HL-60/S4 treated with phorbol 12-myristate 13-acetate at 8.2 ng/mL for 4 days and 3 days (cell line): ENCODE results near the gene ARIH1.

Source experiments
- in situ Hi-C: fragments of 300-500 bp; cut with MboI; formaldehyde crosslinking; loops from 2 replicates; pipeline ENCODE4 v1.15.0; 2022; ENCODE audit warnings: low sequenced_read_pairs

Gene ARIH1

DNA sequence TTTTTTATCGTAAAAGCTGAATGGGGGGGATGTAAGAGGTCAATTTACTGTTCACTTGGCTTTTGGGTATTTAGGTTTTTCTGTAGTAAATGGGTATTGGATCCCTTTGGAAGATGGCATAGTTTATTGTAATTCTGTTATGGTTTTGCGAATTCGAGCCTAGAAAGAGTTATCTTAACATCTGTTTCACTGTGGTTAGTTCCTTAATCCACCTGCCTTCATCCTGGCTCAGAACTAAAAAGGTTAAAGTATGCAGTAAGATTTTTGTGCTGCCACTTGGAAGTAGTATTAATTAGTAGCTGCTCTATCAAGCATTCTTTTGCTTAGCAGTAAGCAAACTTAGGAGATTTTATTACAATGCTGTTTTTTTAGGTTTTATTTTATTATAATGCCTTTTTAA is 62.4 kb downstream of the ARIH1 start:
- in situ Hi-C loops: no loop called here

DNA sequence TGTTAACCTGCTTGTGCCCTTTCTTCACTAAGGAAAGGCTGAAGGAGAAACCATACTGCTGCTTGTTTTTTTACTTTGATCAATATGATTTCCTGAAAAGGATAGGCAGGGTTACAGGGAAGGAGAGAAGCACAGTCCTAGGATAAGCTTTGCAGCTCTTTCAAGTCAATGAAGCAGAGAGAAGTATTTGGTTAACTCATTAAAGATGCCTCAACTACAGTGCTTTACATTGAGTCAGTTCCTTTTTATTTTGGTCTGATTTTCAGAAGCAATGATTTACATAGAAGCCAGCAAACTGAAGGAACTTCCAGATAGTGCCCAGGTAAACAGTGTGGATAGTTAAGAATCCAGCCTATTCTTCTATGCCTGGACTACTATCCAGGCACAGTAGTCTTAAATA is 64.8 kb downstream of the ARIH1 start:
- in situ Hi-C loops: no loop called here

DNA sequence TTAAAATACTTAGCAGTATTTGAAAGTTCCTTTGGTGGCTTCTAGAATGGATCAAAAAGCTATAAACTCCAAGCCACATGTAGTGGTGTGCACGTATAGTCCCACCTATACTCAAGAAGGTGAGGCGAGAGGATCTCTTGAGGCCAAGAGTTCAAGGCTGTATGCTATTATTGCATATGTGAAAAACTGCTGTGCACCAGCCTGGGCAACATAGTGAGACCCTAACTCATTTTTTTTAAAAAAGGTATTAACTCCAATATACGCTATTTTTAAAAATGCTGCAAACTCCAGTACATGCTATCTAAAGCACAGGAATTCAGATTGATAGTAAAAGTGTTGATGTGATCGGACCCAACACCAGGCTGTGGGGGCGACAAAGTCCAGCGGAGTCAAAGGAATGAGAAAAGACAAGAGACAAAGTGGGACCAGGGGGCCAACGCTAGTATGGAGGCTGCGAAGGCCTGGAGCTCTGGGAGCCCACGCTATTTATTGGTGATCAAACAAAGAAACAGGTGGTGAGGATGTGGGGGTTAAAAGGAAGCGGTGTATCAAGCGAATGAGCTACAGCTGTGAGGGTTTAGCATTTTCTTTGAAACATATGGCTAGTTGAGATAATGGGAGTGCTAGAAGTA is 66.6 kb downstream of the ARIH1 start:
- in situ Hi-C loops: no loop called here

- in situ Hi-C loops: no loop called here
These were observed 67.5 kb downstream of the ARIH1 start for GRCh38 chr15:72541674-72542073.

DNA sequence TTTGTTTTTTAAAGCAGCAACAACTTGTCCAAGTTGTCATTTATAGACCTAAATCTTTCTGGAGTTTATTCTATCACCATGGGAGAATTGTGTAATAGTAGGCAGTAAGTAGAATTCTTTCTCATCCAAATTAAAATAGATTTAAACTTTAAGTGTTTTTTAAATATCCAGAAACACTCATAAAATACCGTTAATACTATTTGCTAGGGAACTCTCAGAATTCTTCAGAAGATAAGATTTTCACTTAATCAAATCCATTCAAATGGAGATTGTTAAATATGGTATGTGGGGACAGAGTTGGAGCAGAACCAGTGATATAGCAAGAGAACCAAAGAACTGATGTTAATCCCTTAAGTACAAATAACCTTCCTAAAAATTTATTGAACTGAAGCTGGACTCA is 71.0 kb downstream of the ARIH1 start:
- in situ Hi-C loops: no loop called here

DNA sequence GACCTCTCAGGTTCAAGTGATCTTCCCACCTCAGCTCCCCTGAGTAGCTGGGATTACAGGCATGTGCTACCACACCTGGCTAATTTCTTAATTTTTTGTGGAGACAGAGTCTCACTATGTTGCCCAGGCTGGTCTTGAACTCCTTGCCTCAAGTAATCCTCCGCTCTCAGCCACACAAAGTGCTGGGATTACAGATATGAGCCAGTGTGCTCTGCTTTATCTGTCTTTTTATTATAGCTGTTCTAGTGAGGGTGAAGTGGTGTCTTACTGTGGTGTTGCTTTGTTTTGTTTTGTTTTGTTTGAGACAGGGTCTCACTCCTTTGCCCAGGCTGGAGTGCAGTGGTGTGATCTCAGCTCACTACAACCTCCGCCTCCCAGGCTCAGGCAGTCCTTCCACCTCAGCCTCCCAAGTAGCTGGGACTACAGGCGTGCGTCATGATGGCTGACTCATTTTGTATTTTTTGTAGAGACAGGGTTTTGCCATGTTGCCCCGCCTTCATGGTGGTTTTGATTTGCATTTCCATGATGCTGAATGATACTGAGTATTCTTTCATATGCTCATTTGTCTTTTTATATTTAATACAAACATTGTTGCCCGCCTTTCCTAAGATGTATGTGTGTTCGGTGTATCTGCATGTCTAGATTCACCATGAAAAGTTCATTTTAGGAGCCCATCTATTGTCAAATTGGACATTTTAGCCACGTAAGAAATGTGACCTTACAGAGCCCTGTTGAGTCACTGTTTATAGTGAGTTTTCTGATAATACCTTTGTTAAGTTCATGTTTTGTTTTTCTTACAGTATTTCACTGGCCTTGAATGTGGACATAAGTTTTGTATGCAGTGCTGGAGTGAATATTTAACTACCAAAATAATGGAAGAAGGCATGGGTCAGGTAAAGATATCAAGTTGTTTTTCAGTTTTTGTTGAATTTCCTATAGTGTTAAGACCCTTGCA is 80.6 kb downstream of the ARIH1 start:
- in situ Hi-C loops: no loop called here

DNA sequence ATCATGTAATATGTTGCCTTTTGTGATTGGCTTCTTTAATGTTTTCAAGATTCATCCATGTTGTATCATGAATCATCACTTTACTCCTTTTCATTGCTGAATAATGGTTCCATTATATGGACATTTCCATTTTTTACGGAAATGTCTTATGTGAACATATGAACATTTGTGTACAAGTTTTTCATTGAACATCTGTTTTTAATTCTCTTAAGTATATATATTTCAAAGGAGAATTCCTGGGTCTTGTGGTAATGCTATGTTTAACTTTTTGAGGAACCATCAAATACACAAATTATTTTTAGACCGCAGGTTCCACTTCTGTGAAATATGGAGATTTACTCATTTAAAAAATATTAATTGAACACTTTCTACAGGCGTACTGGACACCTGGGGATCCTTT is 85.7 kb downstream of the ARIH1 start:
- in situ Hi-C loops: no loop called here

- in situ Hi-C loops: no loop called here
These were observed 86.3 kb downstream of the ARIH1 start for GRCh38 chr15:72560458-72560857.

GRCh38 chr15:72562386-72562785 is 88.3 kb downstream of the ARIH1 start:
- in situ Hi-C loops: no loop called here

- in situ Hi-C loops: no loop called here
These were observed 88.7 kb downstream of the ARIH1 start for GRCh38 chr15:72562878-72563277.

DNA sequence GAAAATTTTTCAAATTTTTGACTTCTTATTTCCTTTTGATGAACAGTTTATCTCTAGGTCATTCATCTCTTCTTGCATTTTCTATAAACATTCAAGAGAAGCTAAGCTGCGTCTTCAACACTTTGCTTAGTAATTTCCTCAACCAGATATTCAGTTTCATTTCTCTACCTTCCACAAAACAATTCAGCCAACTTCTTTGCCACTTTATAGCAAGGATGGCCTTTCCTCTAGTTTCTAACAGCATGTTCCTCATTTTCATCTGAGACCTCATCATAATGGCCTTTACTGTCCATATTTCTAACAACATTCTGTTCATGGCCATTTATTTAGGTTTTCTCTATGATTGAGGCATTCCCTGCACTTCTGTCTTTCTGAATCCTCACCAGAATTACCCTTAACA is 90.0 kb downstream of the ARIH1 start:
- in situ Hi-C loops: no loop called here

- in situ Hi-C loops: no loop called here
These were observed 92.8 kb downstream of the ARIH1 start for GRCh38 chr15:72566973-72567372.

DNA sequence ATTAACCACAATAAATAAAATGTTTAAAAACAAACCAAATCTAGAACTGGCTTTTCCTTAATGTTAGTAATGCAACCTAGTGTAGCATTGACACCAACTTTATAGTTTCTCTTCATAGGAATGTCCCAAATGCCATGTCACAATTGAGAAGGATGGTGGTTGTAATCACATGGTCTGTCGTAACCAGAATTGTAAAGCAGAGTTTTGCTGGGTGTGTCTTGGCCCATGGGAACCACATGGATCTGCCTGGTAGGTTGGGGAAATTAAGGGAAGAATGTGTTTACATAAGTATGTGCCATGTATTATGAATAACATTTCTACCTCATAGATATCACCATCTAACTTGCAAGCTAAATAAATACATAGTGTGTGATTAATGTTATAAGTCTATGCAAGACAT is 95.9 kb downstream of the ARIH1 start:
- in situ Hi-C loops: no loop called here

DNA sequence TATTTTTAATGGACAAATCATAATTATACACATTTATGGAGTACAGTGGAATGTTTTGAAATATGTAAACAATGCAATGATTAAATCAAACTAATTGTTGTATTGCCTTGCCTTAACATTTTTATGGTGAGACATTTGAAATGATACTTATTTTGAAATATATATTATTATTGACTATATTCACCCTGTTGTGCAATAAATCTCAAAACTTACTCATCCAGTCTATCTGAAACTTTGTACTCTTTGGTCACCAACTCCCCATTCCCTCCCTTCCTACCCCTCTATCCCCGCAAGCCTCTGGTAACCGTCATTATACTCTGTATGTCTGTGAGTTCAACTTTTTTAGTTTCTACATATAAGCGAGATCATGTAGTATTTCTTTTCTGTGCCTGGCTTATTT is 105.7 kb downstream of the ARIH1 start:
- in situ Hi-C loops: no loop called here

- in situ Hi-C loops: no loop called here
These were observed 109.9 kb downstream of the ARIH1 start for GRCh38 chr15:72584006-72584405.

- in situ Hi-C loops: no loop called here
These were observed 110.9 kb downstream of the ARIH1 start for GRCh38 chr15:72585025-72585424.

DNA sequence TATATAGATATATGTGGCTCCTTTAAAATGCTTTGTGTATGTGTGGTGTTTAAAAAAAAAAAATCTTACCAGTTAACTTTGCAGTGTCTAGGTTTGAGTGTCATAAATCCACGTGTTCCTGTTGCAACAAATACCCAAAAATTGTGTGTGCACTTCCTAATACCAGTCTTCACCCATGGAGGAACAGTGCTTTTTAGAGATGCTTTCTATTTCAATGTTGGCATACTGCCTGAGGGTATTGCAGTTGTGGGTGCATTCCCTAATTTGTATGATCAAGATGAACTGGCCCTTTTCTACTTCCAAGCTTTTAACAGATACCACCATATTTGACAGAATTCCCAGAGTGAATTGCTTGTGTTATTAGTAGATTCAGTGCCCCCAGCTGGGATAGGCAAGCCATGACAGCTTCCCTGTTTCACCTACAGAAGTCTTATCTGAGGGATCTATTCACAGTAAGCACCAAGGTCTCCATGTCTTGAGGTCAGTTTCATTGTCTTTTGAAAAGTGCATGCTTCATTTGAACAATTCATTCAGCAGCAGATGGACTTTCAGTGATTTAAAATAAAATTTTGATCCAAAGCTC is 111.4 kb downstream of the ARIH1 start:
- in situ Hi-C loops: no loop called here

- in situ Hi-C loops: no loop called here
These were observed 114.0 kb downstream of the ARIH1 start for GRCh38 chr15:72588096-72588495.

- in situ Hi-C loops: no loop called here
These were observed 116.3 kb downstream of the ARIH1 start for GRCh38 chr15:72590427-72590826.

- in situ Hi-C loops: no loop called here
These were observed 117.2 kb downstream of the ARIH1 start for GRCh38 chr15:72591361-72591760.

DNA sequence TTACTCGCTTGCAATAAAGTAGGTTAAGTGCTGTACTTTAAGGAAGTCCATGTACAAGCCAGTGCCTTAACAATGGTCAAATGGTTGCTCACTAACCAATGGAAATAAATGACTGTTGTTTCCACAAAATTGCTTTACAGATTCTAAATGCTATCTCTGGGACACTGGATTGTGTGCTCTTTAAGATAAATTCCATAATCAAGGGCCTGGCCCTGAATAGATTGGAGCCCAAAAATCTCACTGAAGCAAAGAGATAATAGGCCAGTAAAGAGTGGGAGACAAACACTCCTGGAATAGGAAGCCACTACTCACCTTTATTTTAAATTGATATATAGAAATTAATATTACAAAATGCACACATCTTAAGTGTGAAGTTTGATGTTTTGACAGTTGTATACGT is 118.0 kb downstream of the ARIH1 start:
- in situ Hi-C loops: no loop called here

DNA sequence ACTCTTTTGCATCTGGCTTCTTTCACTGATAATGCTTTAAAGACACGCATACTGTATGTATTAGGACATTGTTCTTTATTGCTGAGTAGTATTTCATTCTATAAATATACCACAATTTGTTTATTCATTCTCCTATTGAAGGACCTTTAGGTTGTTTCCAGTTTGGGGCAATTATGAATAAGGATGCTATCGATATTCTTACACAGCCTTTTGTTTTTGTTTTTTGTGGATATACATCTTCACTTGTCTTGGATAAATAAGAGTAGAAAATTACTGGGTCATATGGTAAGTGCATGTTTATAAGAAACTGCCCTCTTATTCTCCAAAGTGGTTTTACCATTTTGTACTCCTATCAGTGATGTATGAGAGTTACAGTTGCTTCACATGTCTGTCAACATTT is 118.5 kb downstream of the ARIH1 start:
- in situ Hi-C loops: no loop called here
